WTC11 (cell line): ENCODE measurements around the gene MLN.

ENCODE experiments used
- ATF1 ChIP-seq: sonication (generic); formaldehyde crosslinking; IDR thresholded peaks from 2 replicates; pipeline ENCODE4 v1.8.1; 2023; ENCODE audit warnings: mild to moderate bottlenecking, moderate library complexity, missing genetic modification reagents
- ATF2 ChIP-seq: sonication (generic); formaldehyde crosslinking; IDR thresholded peaks from 2 replicates; pipeline ENCODE4 v1.8.1; 2022; ENCODE audit warnings: low read depth, missing genetic modification reagents, borderline replicate concordance
- CREM ChIP-seq: sonication (generic); formaldehyde crosslinking; IDR thresholded peaks from 2 replicates; pipeline ENCODE4 v1.8.1; 2022; ENCODE audit warnings: mild to moderate bottlenecking, missing genetic modification reagents, moderate library complexity
- CTCF ChIP-seq: fragments of 200-600 bp; IDR thresholded peaks from 2 replicates; pipeline ENCODE4 v1.8.0; 2022; ENCODE audit warnings: antibody characterized with exemption
- GABPB1 ChIP-seq: sonication (generic); formaldehyde crosslinking; IDR thresholded peaks from 2 replicates; pipeline ENCODE4 v1.8.1; 2023; ENCODE audit warnings: mild to moderate bottlenecking, missing genetic modification reagents
- JUN ChIP-seq: sonication (generic); formaldehyde crosslinking; IDR thresholded peaks from 2 replicates; pipeline ENCODE4 v1.8.0; 2023; ENCODE audit warnings: mild to moderate bottlenecking, missing genetic modification reagents
- KAT7 ChIP-seq: sonication (generic); formaldehyde crosslinking; IDR thresholded peaks from 2 replicates; pipeline ENCODE4 v1.8.1; 2023; ENCODE audit warnings: missing genetic modification reagents, mild to moderate bottlenecking, borderline replicate concordance
- MYBL2 ChIP-seq: sonication (generic); formaldehyde crosslinking; IDR thresholded peaks from 2 replicates; pipeline ENCODE4 v1.8.1; 2023; ENCODE audit warnings: mild to moderate bottlenecking, moderate library complexity, missing genetic modification reagents
- NR2C2 ChIP-seq: sonication (generic); formaldehyde crosslinking; IDR thresholded peaks from 2 replicates; pipeline ENCODE4 v1.8.0; 2022; ENCODE audit warnings: mild to moderate bottlenecking, missing genetic modification reagents
- SMAD4 ChIP-seq: sonication (generic); formaldehyde crosslinking; IDR thresholded peaks from 2 replicates; pipeline ENCODE4 v1.8.0; 2022; ENCODE audit warnings: mild to moderate bottlenecking, missing genetic modification reagents
- SP1 ChIP-seq: sonication (generic); formaldehyde crosslinking; conservative IDR thresholded peaks from 2 replicates; pipeline ENCODE4 v1.8.1; 2022; ENCODE audit warnings: missing genetic modification reagents
- TCF7 ChIP-seq: sonication (generic); formaldehyde crosslinking; IDR thresholded peaks from 2 replicates; pipeline ENCODE4 v1.8.0; 2022; ENCODE audit warnings: mild to moderate bottlenecking, low read depth, missing genetic modification reagents, moderate library complexity
- TEAD4 ChIP-seq: sonication (generic); formaldehyde crosslinking; IDR thresholded peaks from 2 replicates; pipeline ENCODE4 v1.8.0; 2022; ENCODE audit warnings: mild to moderate bottlenecking, missing genetic modification reagents
- USF2 ChIP-seq: sonication (generic); formaldehyde crosslinking; IDR thresholded peaks from 2 replicates; pipeline ENCODE4 v1.8.1; 2023; ENCODE audit warnings: mild to moderate bottlenecking, missing genetic modification reagents, moderate library complexity

- TF ChIP-seq NR2C2 = no peak
- TF ChIP-seq MYBL2 = no peak
- no peak for TF ChIP-seq CTCF
- TF ChIP-seq SP1 (CRISPR knock-in tag) = no peak
- TF ChIP-seq TCF7 (CRISPR knock-in tag) = no peak
- no peak for TF ChIP-seq ATF2 (CRISPR knock-in tag)
- no peak for TF ChIP-seq ATF1 (CRISPR knock-in tag)
- TF ChIP-seq SMAD4 (CRISPR knock-in tag) = no peak
- no peak for TF ChIP-seq TEAD4
- TF ChIP-seq CREM (CRISPR knock-in tag) = no peak
- TF ChIP-seq JUN (CRISPR knock-in tag) = no peak
- TF ChIP-seq GABPB1 (CRISPR knock-in tag) = no peak
- no peak for TF ChIP-seq USF2 (CRISPR knock-in tag)
- no peak for TF ChIP-seq KAT7 (CRISPR knock-in tag)
Observed at GRCh38 chr6:33836806-33837469, 33.1 kb upstream of the MLN start.
